HUES6 (cell line): Measurements from ENCODE around the gene HOXC11.

ENCODE experiments used
- H3K27ac ChIP-seq: 2 replicates; pipeline ENCODE4 v1.7.0; 2013; ENCODE audit warnings: low read depth, mild to moderate bottlenecking, low read length, inconsistent platforms
- H3K27me3 ChIP-seq: 2 replicates; pipeline ENCODE4 v1.6.1; 2013; ENCODE audit warnings: low read length; ENCODE audit not compliant: control insufficient read depth, insufficient read depth
- H3K36me3 ChIP-seq: 2 replicates; pipeline ENCODE4 v1.6.1; 2013; ENCODE audit warnings: low read length; ENCODE audit not compliant: control insufficient read depth, insufficient read depth
- H3K4me1 ChIP-seq: 2 replicates; pipeline ENCODE4 v1.6.1; 2013; ENCODE audit warnings: low read length; ENCODE audit not compliant: control insufficient read depth, insufficient read depth
- H3K4me3 ChIP-seq: 2 replicates; pipeline ENCODE4 v1.5.1; 2013; ENCODE audit warnings: low read depth, low read length
- H3K9ac ChIP-seq: one replicate; pipeline ENCODE4 v1.6.1; 2013; ENCODE audit warnings: mild to moderate bottlenecking, low read length
- H3K9me3 ChIP-seq: 2 replicates; pipeline ENCODE4 v1.6.1; 2013; ENCODE audit warnings: low read depth, low read length; ENCODE audit not compliant: control insufficient read depth, insufficient read depth

The HOXC11 gene

GRCh38 chr12:53990311-53991076 lies 17.6 kb downstream of the HOXC11 start:
- H3K27me3 ChIP-seq: peaks cover 100% of the 10 kb centered on the region
- H3K9me3 ChIP-seq: peaks cover 2% of the 10 kb centered on the region; the same call in 1 of the 2 replicates
- H3K4me1 ChIP-seq: peaks cover 2% of the 10 kb centered on the region; the same call in 1 of the 2 replicates
- H3K4me3 ChIP-seq: peak overlapping the region; percentile 19
- peak overlapping the region; percentile 73 for H3K9ac ChIP-seq
- H3K27ac ChIP-seq: no peak overlapping the region
- no peaks in the 10 kb centered on the region for H3K36me3 ChIP-seq

GRCh38 chr12:53991077-53991460 lies 18.1 kb downstream of the HOXC11 start:
- Histone ChIP-seq H3K27me3 (peaks cover 100% of the 10 kb centered on the region), H3K9ac (peak overlapping the region; percentile 73), H3K27ac (no peak overlapping the region)

GRCh38 chr12:53992377-53992889 lies 19.5 kb downstream of the HOXC11 start:
- Histone ChIP-seq H3K9me3 (no peaks in the 10 kb centered on the region), H3K27me3 (peaks cover 100% of the 10 kb centered on the region), H3K4me3 (no peak overlapping the region), H3K9ac (peak overlapping the region; percentile 73), H3K27ac (no peak overlapping the region), H3K4me1 (peaks cover 5% of the 10 kb centered on the region; the same call in 1 of the 2 replicates), H3K36me3 (no peaks in the 10 kb centered on the region)

More at GRCh38 chr12:53991077-53991460, 18.1 kb downstream of the HOXC11 start:
- Histone ChIP-seq H3K9me3 (no peaks in the 10 kb centered on the region), H3K4me3 (peak overlapping the region; percentile 19), H3K4me1 (peaks cover 5% of the 10 kb centered on the region; the same call in 1 of the 2 replicates), H3K36me3 (no peaks in the 10 kb centered on the region)

- peak overlapping the region; percentile 51 for H3K9ac ChIP-seq
- H3K36me3 ChIP-seq: no peaks in the 10 kb centered on the region
- no peaks in the 10 kb centered on the region for H3K9me3 ChIP-seq
- H3K27ac ChIP-seq: no peak overlapping the region
- peaks cover 5% of the 10 kb centered on the region; the same call in 1 of the 2 replicates for H3K4me1 ChIP-seq
- peak overlapping the region; percentile 44; the same call in 1 of the 2 replicates for H3K4me3 ChIP-seq
- peaks cover 100% of the 10 kb centered on the region for H3K27me3 ChIP-seq
Measured at GRCh38 chr12:53993162-53994008, 20.5 kb downstream of the HOXC11 start.

- Histone ChIP-seq H3K9ac (peak overlapping the region; percentile 51), H3K9me3 (no peaks in the 10 kb centered on the region), H3K36me3 (no peaks in the 10 kb centered on the region), H3K4me3 (peak overlapping the region; percentile 44; the same call in 1 of the 2 replicates), H3K27me3 (peaks cover 100% of the 10 kb centered on the region), H3K4me1 (peaks cover 5% of the 10 kb centered on the region; the same call in 1 of the 2 replicates), H3K27ac (no peak overlapping the region)
Measured at GRCh38 chr12:53994009-53994263, 21.0 kb downstream of the HOXC11 start.

- Histone ChIP-seq H3K27ac (no peak overlapping the region), H3K4me1 (peaks cover 5% of the 10 kb centered on the region; the same call in 1 of the 2 replicates), H3K9me3 (no peaks in the 10 kb centered on the region), H3K27me3 (peaks cover 100% of the 10 kb centered on the region), H3K36me3 (no peaks in the 10 kb centered on the region), H3K4me3 (peak overlapping the region; percentile 44; the same call in 1 of the 2 replicates), H3K9ac (peak overlapping the region; percentile 51)
Measured at GRCh38 chr12:53994264-53995001, 21.5 kb downstream of the HOXC11 start.

- Histone ChIP-seq H3K4me3 (peak overlapping the region; percentile 44), H3K27ac (no peak overlapping the region), H3K27me3 (peaks cover 100% of the 10 kb centered on the region), H3K9me3 (no peaks in the 10 kb centered on the region), H3K36me3 (no peaks in the 10 kb centered on the region), H3K4me1 (peaks cover 5% of the 10 kb centered on the region; the same call in 1 of the 2 replicates), H3K9ac (peak overlapping the region; percentile 51)
Measured at GRCh38 chr12:53995002-53995377, 22.1 kb downstream of the HOXC11 start.

GRCh38 chr12:53995378-53996239 lies 22.7 kb downstream of the HOXC11 start:
- H3K4me1 ChIP-seq: peaks cover 5% of the 10 kb centered on the region; the same call in 1 of the 2 replicates
- H3K36me3 ChIP-seq: no peaks in the 10 kb centered on the region
- H3K9ac ChIP-seq: peak overlapping the region; percentile 51
- peaks cover 100% of the 10 kb centered on the region for H3K27me3 ChIP-seq
- H3K27ac ChIP-seq: no peak overlapping the region
- no peaks in the 10 kb centered on the region for H3K9me3 ChIP-seq
- peak overlapping the region; percentile 44 for H3K4me3 ChIP-seq

GRCh38 chr12:53996240-53997203 lies 23.6 kb downstream of the HOXC11 start:
- Histone ChIP-seq H3K4me3 (peak overlapping the region; percentile 44), H3K27ac (no peak overlapping the region), H3K36me3 (no peaks in the 10 kb centered on the region), H3K27me3 (peaks cover 100% of the 10 kb centered on the region), H3K9me3 (no peaks in the 10 kb centered on the region), H3K4me1 (peaks cover 5% of the 10 kb centered on the region; the same call in 1 of the 2 replicates), H3K9ac (peak overlapping the region; percentile 51)
